K562 treated with DMSO at 1 percent for 12 hours (cell line): ENCODE measurements around the gene ENTREP3. TPM values are rescaled to one million over a fixed set of nuclear protein-coding genes. Genes with fewer than 3 reads are reported as not detected.

Source experiments
- total RNA-seq: library from RNA; unstranded; fragments of 300-600 nt; gene quantifications from 2 replicates; pipeline ENCODE4 v1.2.3, GENCODE V29; 2022; ENCODE audit not compliant: insufficient read depth

Gene ENTREP3
- total RNA-seq = 19.8 and 37.2 TPM in 2 replicates

GRCh38 chr1:155255243-155256007 is at the start of gene ENTREP3:
Gene ENTREP3, minus strand, starts transcription at chr1:155255483. Its CDS starts 606 bp downstream, at chr1:155254877.

GRCh38 chr1:155301342-155301841 is 46.1 kb upstream of the ENTREP3 start, which contains the start of gene PKLR:
Gene PKLR, minus strand, starts transcription at chr1:155301438. Its CDS starts 43 bp downstream, at chr1:155301395.

GRCh38 chr1:155277070-155277901 is 22.0 kb upstream of the ENTREP3 start, which contains the start of gene HCN3:
Gene HCN3, plus strand, starts transcription at chr1:155277463. Its CDS starts 128 bp downstream, at chr1:155277591.

GRCh38 chr1:155273343-155274245 is 18.3 kb upstream of the ENTREP3 start, which contains the start of gene CLK2:
Gene CLK2, minus strand, starts transcription at chr1:155273504. Its CDS starts 2,527 bp downstream, at chr1:155270977.

GRCh38 chr1:155261852-155262673 is 6.8 kb upstream of the ENTREP3 start, which contains the start of gene SCAMP3:
Gene SCAMP3, minus strand, starts transcription at chr1:155262360. Its CDS starts 209 bp downstream, at chr1:155262151.

GRCh38 chr1:155208541-155209311 is 46.6 kb downstream of the ENTREP3 start, which contains the start of gene MTX1:
Gene MTX1, plus strand, starts transcription at chr1:155208695. Its CDS starts 110 bp downstream, at chr1:155208805.

GRCh38 chr1:155207806-155208540 is 47.3 kb downstream of the ENTREP3 start, which contains the start of gene THBS3:
Gene THBS3, minus strand, starts transcription at chr1:155207897. Its CDS starts 21 bp downstream, at chr1:155207876.

Other genes starting within 250 kb of the ENTREP3 start
- gene DCST2, start 221.7 kb downstream of the ENTREP3 start, total RNA-seq = 0.99 and 2.2 TPM in 2 replicates
- gene DCST1, start 221.7 kb downstream of the ENTREP3 start, total RNA-seq = not detected in 2 replicates
- 44.7 and 44.9 TPM in 2 replicates for gene ADAM15, start 204.2 kb downstream of the ENTREP3 start, total RNA-seq
- gene EFNA4, start 191.7 kb downstream of the ENTREP3 start, total RNA-seq = 11.9 and 16.0 TPM in 2 replicates
- 5.3 and 6.7 TPM in 2 replicates for gene EFNA3, start 176.6 kb downstream of the ENTREP3 start, total RNA-seq
- gene EFNA1, start 127.6 kb downstream of the ENTREP3 start, total RNA-seq = 3.9 and 5.4 TPM in 2 replicates
- gene SLC50A1, start 119.6 kb downstream of the ENTREP3 start, total RNA-seq = 106 and 112 TPM in 2 replicates
- gene DPM3, start 115.0 kb downstream of the ENTREP3 start, total RNA-seq = 98.9 and 177 TPM in 2 replicates
- gene KRTCAP2, start 82.2 kb downstream of the ENTREP3 start, total RNA-seq = 303 and 367 TPM in 2 replicates
- gene TRIM46, start 81.6 kb downstream of the ENTREP3 start, total RNA-seq = 0.26 TPM in 1 of 2 replicates, not detected in the other
- 3.1 and 3.3 TPM in 2 replicates for gene THBS3, start 47.6 kb downstream of the ENTREP3 start, total RNA-seq
- 61.9 and 73.8 TPM in 2 replicates for gene MTX1, start 46.8 kb downstream of the ENTREP3 start, total RNA-seq
- gene SCAMP3, start 6.9 kb upstream of the ENTREP3 start, total RNA-seq = 109 and 129 TPM in 2 replicates
- 21.7 and 62.2 TPM in 2 replicates for gene CLK2, start 18.0 kb upstream of the ENTREP3 start, total RNA-seq
- 2.8 and 5.7 TPM in 2 replicates for gene HCN3, start 22.0 kb upstream of the ENTREP3 start, total RNA-seq
- gene PKLR, start 46.0 kb upstream of the ENTREP3 start, total RNA-seq = 15.7 and 16.2 TPM in 2 replicates
- gene FDPS, start 53.4 kb upstream of the ENTREP3 start, total RNA-seq = 206 and 210 TPM in 2 replicates
- 46.8 and 76.3 TPM in 2 replicates for gene RUSC1, start 65.4 kb upstream of the ENTREP3 start, total RNA-seq